Esophagus muscularis mucosa (tissue), 4 donors: ENCODE results near the gene BRMS1. TPM values are rescaled to one million over a fixed set of nuclear protein-coding genes. Genes with fewer than 3 reads are reported as not detected.

ENCODE experiments used
- DNase-seq: peaks from one replicate; pipeline ENCODE4 v3.0.0-alpha.2; 2017; ENCODE audit errors: extremely low spot score
- H3K27ac ChIP-seq, 4 donors: fragments of 200-600 bp; sonication (generic); replicated peaks in 1 of 4; 1 replicate in 3 of 4; 2 replicates in 1 of 4; pipeline ENCODE4 v1.5.1; 2016 to 2019; ENCODE audit warnings: mild to moderate bottlenecking in 1 of 4
- H3K27me3 ChIP-seq, 4 donors: fragments of 200-600 bp; sonication (generic); one replicate each; pipeline versions ENCODE4 v1.5.1 to v1.6.0; 2016 to 2019
- H3K36me3 ChIP-seq, 4 donors: fragments of 200-600 bp; sonication (generic); one replicate each; pipeline ENCODE4 v1.5.1; 2016 to 2019
- H3K4me1 ChIP-seq, 4 donors: fragments of 200-600 bp; sonication (generic); one replicate each; pipeline ENCODE4 v1.5.1; 2016 to 2019
- H3K4me3 ChIP-seq, 4 donors: fragments of 200-600 bp; sonication (generic); 1 replicate in 2 of 4; 2 replicates in 2 of 4; pipeline ENCODE4 v1.5.1; 2016 to 2019; ENCODE audit warnings: mild to moderate bottlenecking in 4 of 4, moderate library complexity in 1 of 4
- H3K9me3 ChIP-seq, 4 donors: fragments of 200-600 bp; sonication (generic); 1 replicate in 3 of 4; 2 replicates in 1 of 4; pipeline ENCODE4 v1.5.1; 2016 to 2019
- EP300 ChIP-seq: sonication (generic); formaldehyde crosslinking; IDR thresholded peaks from one replicate; pipeline ENCODE4 v1.6.1; 2017; ENCODE audit warnings: antibody characterized with exemption
- POLR2A ChIP-seq: fragments of 450-650 bp; IDR thresholded peaks from one replicate; pipeline ENCODE4 v1.6.1; 2017; ENCODE audit warnings: antibody characterized with exemption, moderate library complexity, mild to moderate bottlenecking, low read depth
- POLR2AphosphoS5 ChIP-seq, 2 donors: sonication (generic); formaldehyde crosslinking; IDR thresholded peaks; one replicate each; pipeline ENCODE4 v1.6.1; 2017; ENCODE audit warnings: antibody characterized with exemption in 2 of 2
- WGBS: methylation state at CpG from one replicate; pipeline ENCODE4 v1.1.5; 2018; 5-methylcytosine and 5-hydroxymethylcytosine counted together
- intact Hi-C: fragments of 100-400 bp; cut with DNase I; formaldehyde crosslinking; loops from one replicate; pipeline ENCODE4 v1.15.1; 2023
- total RNA-seq, 4 donors: library from RNA; depleted of rRNA; stranded (reverse); fragments of >200 nt; gene quantifications; one replicate each; pipeline versions ENCODE4 v1.1.0 to v1.2.1, GENCODE V29; 2016
- TF ChIP-seq, protein P1 (sequence below), 3 experiments: fragments of 200-600 bp in 2 of 3; fragments of 450-650 bp in 1 of 3; sonication (generic) in 2 of 3; IDR thresholded peaks; one replicate each; pipeline ENCODE4 v1.5.1; 2017 to 2019; ENCODE audit warnings: antibody characterized with exemption in 3 of 3, mild to moderate bottlenecking in 2 of 3, moderate library complexity in 1 of 3

Gene BRMS1
- total RNA-seq, 4 donors from 2014 or later = 22.8 to 35.1 (median 34.1) TPM

GRCh38 chr11:66317322-66317722, 27.6 kb downstream of the BRMS1 start:
- intact Hi-C loops = no loop called here
- TF ChIP-seq POLR2A = no peak
- no peak for TF ChIP-seq POLR2AphosphoS5 (IDR thresholded peaks at IDR 0.05)
- no peak for TF ChIP-seq EP300
- TF ChIP-seq, protein P1, sequence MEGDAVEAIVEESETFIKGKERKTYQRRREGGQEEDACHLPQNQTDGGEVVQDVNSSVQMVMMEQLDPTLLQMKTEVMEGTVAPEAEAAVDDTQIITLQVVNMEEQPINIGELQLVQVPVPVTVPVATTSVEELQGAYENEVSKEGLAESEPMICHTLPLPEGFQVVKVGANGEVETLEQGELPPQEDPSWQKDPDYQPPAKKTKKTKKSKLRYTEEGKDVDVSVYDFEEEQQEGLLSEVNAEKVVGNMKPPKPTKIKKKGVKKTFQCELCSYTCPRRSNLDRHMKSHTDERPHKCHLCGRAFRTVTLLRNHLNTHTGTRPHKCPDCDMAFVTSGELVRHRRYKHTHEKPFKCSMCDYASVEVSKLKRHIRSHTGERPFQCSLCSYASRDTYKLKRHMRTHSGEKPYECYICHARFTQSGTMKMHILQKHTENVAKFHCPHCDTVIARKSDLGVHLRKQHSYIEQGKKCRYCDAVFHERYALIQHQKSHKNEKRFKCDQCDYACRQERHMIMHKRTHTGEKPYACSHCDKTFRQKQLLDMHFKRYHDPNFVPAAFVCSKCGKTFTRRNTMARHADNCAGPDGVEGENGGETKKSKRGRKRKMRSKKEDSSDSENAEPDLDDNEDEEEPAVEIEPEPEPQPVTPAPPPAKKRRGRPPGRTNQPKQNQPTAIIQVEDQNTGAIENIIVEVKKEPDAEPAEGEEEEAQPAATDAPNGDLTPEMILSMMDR (IDR thresholded peaks at IDR 0.05) = no peak
- no peaks in the 10 kb centered on the region for H3K36me3 ChIP-seq
- H3K4me1 ChIP-seq = peaks cover 41 to 76% (median 74%) of the 10 kb centered on the region in 4 donors
- H3K9me3 ChIP-seq = no peaks in the 10 kb centered on the region
- peak overlapping the region; percentile 59 to 75 (median 62) for H3K4me3 ChIP-seq
- peak overlapping the region; percentile 83 to 95 (median 89) for H3K27ac ChIP-seq
- H3K27me3 ChIP-seq = peaks cover 0 to 8% (median 0%) of the 10 kb centered on the region in 4 donors
- 0% methylated on average over 5 of the region's 14 CpGs for WGBS
- no peak for DNase-seq

DNA sequence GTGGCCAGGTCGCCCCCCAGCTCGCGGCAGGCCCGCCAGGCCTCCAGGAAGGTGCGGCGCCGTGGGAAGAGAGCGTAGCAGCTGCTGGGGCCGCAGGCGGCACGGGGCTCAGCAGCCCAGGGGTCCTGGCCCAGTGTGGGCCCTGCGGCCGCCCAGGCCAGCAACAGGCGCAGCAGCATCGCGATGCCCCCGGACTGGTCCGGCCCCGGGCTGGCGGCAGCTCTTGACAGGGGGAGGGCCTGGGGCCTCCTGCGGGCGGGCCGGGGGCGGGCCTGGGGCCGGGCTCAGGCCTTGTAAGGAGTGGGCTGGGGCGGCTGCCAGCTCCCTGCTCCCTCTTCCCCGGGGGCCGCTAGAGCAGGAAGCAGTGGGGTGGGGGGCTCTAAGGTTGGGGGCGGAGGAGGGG, 28.1 kb downstream of the BRMS1 start, which contains the start of gene CD248:
TSS of gene CD248 (minus strand) at position 196 of the 403 bp plus-strand sequence. CDS start at position 179, 17 bp downstream.
- Histone ChIP-seq H3K36me3 (no peaks in the 10 kb centered on the region), H3K27ac (peak within 1 kb of the TSS; percentile 83 to 95 (median 89)), H3K4me1 (peaks cover 41 to 75% (median 71%) of the 10 kb centered on the region in 4 donors), H3K9me3 (no peaks in the 10 kb centered on the region), H3K27me3 (peaks cover 0 to 8% (median 0%) of the 10 kb centered on the region in 4 donors), H3K4me3 (peak within 1 kb of the TSS; percentile 59 to 75 (median 62))
- WGBS = no CpG with 5 or more reads among the region's 29 CpGs
- no peak for DNase-seq
- TF ChIP-seq EP300 = no peak
- TF ChIP-seq, protein P1 (IDR thresholded peaks at IDR 0.05) = no peak
- TF ChIP-seq POLR2AphosphoS5 (IDR thresholded peaks at IDR 0.05) = peak; percentile 28 to 75
- intact Hi-C loops = no loop called here

GRCh38 chr11:66315921-66316811, 28.7 kb downstream of the BRMS1 start:
- no peaks in the 10 kb centered on the region for H3K36me3 ChIP-seq
- TF ChIP-seq EP300 (no peak), POLR2A (no peak), POLR2AphosphoS5 (IDR thresholded peaks at IDR 0.05) (no peak)
- TF ChIP-seq, protein P1 (IDR thresholded peaks at IDR 0.05) = no peak
- DNase-seq = no peak
- peaks cover 0 to 8% (median 0%) of the 10 kb centered on the region in 4 donors for H3K27me3 ChIP-seq
- intact Hi-C loops = no loop called here
- H3K4me1 ChIP-seq = peaks cover 44 to 76% (median 72%) of the 10 kb centered on the region in 4 donors
- H3K27ac ChIP-seq = peak overlapping the region; percentile 83 to 95 (median 89)
- H3K9me3 ChIP-seq = no peaks in the 10 kb centered on the region
- peak overlapping the region; percentile 59 to 75 (median 62) for H3K4me3 ChIP-seq
- 49% methylated on average over 13 of the region's 52 CpGs for WGBS

GRCh38 chr11:66315498-66315885, 29.4 kb downstream of the BRMS1 start:
- no peak for TF ChIP-seq POLR2A
- TF ChIP-seq, protein P1 (IDR thresholded peaks at IDR 0.05) = no peak
- no peak for TF ChIP-seq EP300
- TF ChIP-seq POLR2AphosphoS5 (IDR thresholded peaks at IDR 0.05) = no peak
- Histone ChIP-seq H3K27ac (peak overlapping the region; percentile 83 to 95 (median 89)), H3K36me3 (no peaks in the 10 kb centered on the region), H3K27me3 (peaks cover 0 to 8% (median 0%) of the 10 kb centered on the region in 4 donors), H3K4me3 (peak overlapping the region; percentile 59 to 75 (median 62)), H3K4me1 (peaks cover 44 to 76% (median 72%) of the 10 kb centered on the region in 4 donors), H3K9me3 (no peaks in the 10 kb centered on the region)
- intact Hi-C loops = no loop called here
- WGBS = 81% methylated on average over 13 of the region's 14 CpGs
- DNase-seq = no peak
